ENCODE results near the gene CNIH4.

CNIH4 gene

GRCh38 chr1:224328644-224329043, 28.0 kb upstream of the CNIH4 start:
- TF ChIP-seq ZFX (IDR thresholded peaks at IDR 0.05) = no peak
- no peak for TF ChIP-seq CTCF (conservative IDR thresholded peaks at IDR 0.05)
- H3K27ac ChIP-seq = peak overlapping the region; percentile 98

- no peak for TF ChIP-seq CTCF (conservative IDR thresholded peaks at IDR 0.05)
- TF ChIP-seq ZFX (IDR thresholded peaks at IDR 0.05) = no peak
- H3K27ac ChIP-seq = peak overlapping the region; percentile 98
Measured at GRCh38 chr1:224329484-224329841, 27.2 kb upstream of the CNIH4 start.

- peak; percentile 61 for TF ChIP-seq ZFX (IDR thresholded peaks at IDR 0.05)
- TF ChIP-seq CTCF (conservative IDR thresholded peaks at IDR 0.05) = no peak
- H3K27ac ChIP-seq = peak within 1 kb of the TSS; percentile 98
Measured at GRCh38 chr1:224329842-224330753, 26.6 kb upstream of the CNIH4 start, which contains the start of gene NVL. TSS of gene NVL (minus strand) at chr1:224330172. CDS start at chr1:224330127, 45 bp downstream.

GRCh38 chr1:224331326-224331725, 25.4 kb upstream of the CNIH4 start:
- H3K27ac ChIP-seq = peak overlapping the region; percentile 98
- TF ChIP-seq ZFX (IDR thresholded peaks at IDR 0.05) (no peak), CTCF (conservative IDR thresholded peaks at IDR 0.05) (no peak)

- TF ChIP-seq ZFX (IDR thresholded peaks at IDR 0.05) (no peak), CTCF (conservative IDR thresholded peaks at IDR 0.05) (no peak)
- H3K27ac ChIP-seq = peak overlapping the region; percentile 98
Measured at GRCh38 chr1:224331824-224332223, 24.9 kb upstream of the CNIH4 start.

- TF ChIP-seq CTCF (conservative IDR thresholded peaks at IDR 0.05) (peak; percentile 87), ZFX (IDR thresholded peaks at IDR 0.05) (no peak)
- peak overlapping the region; percentile 98 for H3K27ac ChIP-seq
Measured at GRCh38 chr1:224333309-224333926, 23.3 kb upstream of the CNIH4 start.
